ENCODE data around the gene LHFPL6.
A peak's percentile ranks its signal among the peaks of the same experiment; 100 is the strongest.

The LHFPL6 gene

GRCh38 chr13:39587939-39588338 is 15.1 kb downstream of the LHFPL6 start:
- POLR2A ChIA-PET = no interaction called here
- TF ChIP-seq HDGF (IDR thresholded peaks at IDR 0.05; ENCODE audit: borderline replicate concordance) (no peak), FOXK2 (IDR thresholded peaks at IDR 0.05) (no peak), SP1 (IDR thresholded peaks at IDR 0.05) (no peak), NFRKB (IDR thresholded peaks at IDR 0.05) (no peak), FOXM1 (IDR thresholded peaks at IDR 0.05; ENCODE audit: borderline replicate concordance) (no peak), PKNOX1 (IDR thresholded peaks at IDR 0.05) (no peak), CTBP1 (IDR thresholded peaks at IDR 0.05; ENCODE audit: borderline replicate concordance) (no peak), SUZ12 (IDR thresholded peaks at IDR 0.05) (no peak), L3MBTL2 (conservative IDR thresholded peaks at IDR 0.05) (no peak), LEF1 (IDR thresholded peaks at IDR 0.05; ENCODE audit: borderline replicate concordance) (no peak), ELF4 (IDR thresholded peaks at IDR 0.05) (no peak), FOXA1 (IDR thresholded peaks at IDR 0.05) (no peak), ARNT (IDR thresholded peaks at IDR 0.05) (no peak)
- CTCF ChIA-PET = interaction anchor here (0.7 kb wide), 1 partner anchor 22 kb away, joined by 3 read pairs; no protein-coding TSS in a partner anchor
- no peak for DNase-seq (ENCODE audit: extremely low spot score)

DNA sequence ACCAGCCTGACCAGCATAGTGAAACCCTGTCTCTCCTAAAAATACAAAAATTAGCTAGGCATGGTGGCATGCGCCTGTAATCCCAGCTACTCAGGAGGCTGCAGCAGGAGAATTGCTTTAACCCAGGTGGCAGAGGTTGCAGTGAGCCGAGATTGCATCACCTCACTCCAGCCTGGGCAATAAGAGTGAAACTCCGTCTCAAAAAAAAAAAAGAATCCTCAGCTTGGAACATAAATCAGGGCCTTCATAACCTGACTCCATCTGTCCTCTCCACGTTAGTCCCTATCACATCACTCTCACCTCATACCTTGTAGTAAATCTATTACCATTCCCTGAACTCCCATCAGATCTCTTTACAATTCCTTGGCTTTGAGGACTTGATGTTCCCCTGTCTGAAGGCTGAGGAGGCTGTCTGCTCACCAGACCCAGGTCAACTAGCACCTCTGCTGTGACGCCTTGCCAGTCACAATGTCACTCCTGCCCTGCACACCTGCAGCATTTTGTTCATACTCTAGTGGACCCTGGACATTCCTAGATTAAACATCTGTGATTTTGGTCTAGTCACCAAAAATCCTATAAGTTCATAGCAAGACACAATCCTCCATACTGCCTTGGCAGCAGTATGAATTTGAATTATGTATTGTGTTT is 15.9 kb downstream of the LHFPL6 start:
- CTCF ChIA-PET = interaction anchor here (0.7 kb wide), 1 partner anchor 23 kb away, joined by 3 read pairs; no protein-coding TSS in a partner anchor
- TF ChIP-seq SP1 (IDR thresholded peaks at IDR 0.05) = no peak
- no peak for TF ChIP-seq SUZ12 (IDR thresholded peaks at IDR 0.05)
- TF ChIP-seq HDGF (IDR thresholded peaks at IDR 0.05; ENCODE audit: borderline replicate concordance) = no peak
- TF ChIP-seq FOXK2 (IDR thresholded peaks at IDR 0.05) = no peak
- TF ChIP-seq FOXM1 (IDR thresholded peaks at IDR 0.05; ENCODE audit: borderline replicate concordance) = no peak
- POLR2A ChIA-PET = no interaction called here
- no peak for DNase-seq (ENCODE audit: extremely low spot score)

GRCh38 chr13:39586151-39586550 is 16.8 kb downstream of the LHFPL6 start:
- CTCF ChIA-PET = no interaction called here
- POLR2A ChIA-PET = no interaction called here
- TF ChIP-seq FOXM1 (IDR thresholded peaks at IDR 0.05; ENCODE audit: borderline replicate concordance) = no peak
- TF ChIP-seq CTBP1 (IDR thresholded peaks at IDR 0.05; ENCODE audit: borderline replicate concordance) = no peak
- TF ChIP-seq HDGF (IDR thresholded peaks at IDR 0.05; ENCODE audit: borderline replicate concordance) = no peak
- DNase-seq (ENCODE audit: extremely low spot score) = no peak

DNA sequence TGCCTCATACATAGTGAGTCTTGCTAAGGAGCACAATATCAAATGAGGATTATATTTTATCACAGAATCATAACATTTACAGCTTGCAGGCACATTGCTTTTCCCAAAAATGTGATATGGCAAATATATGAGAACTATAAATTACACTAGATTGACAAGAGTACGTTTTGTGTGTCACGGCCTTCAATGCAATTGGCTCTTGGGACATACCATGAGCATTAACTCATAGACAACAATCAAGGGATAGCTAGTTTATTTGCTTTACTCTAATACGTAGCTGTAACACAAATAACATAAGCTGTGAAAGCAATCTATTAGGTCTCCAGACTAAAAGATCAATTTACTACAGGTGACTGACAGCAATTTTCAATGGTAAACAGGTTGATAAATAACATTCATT is 17.8 kb downstream of the LHFPL6 start:
- no peak for TF ChIP-seq LEF1 (IDR thresholded peaks at IDR 0.05; ENCODE audit: borderline replicate concordance)
- TF ChIP-seq SP1 (IDR thresholded peaks at IDR 0.05) = no peak
- TF ChIP-seq ARNT (IDR thresholded peaks at IDR 0.05) = no peak
- TF ChIP-seq NFRKB (IDR thresholded peaks at IDR 0.05) = no peak
- no peak for TF ChIP-seq FOXK2 (IDR thresholded peaks at IDR 0.05)
- TF ChIP-seq ZNF384 (IDR thresholded peaks at IDR 0.05) = no peak
- no peak for TF ChIP-seq FOXM1 (IDR thresholded peaks at IDR 0.05; ENCODE audit: borderline replicate concordance)
- no peak for TF ChIP-seq TARDBP (IDR thresholded peaks at IDR 0.05)
- TF ChIP-seq PKNOX1 (IDR thresholded peaks at IDR 0.05) = no peak
- TF ChIP-seq BHLHE40 (IDR thresholded peaks at IDR 0.05; ENCODE audit: borderline replicate concordance) = no peak
- POLR2A ChIA-PET = no interaction called here
- no peak for DNase-seq (ENCODE audit: extremely low spot score)
- CTCF ChIA-PET = no interaction called here

DNA sequence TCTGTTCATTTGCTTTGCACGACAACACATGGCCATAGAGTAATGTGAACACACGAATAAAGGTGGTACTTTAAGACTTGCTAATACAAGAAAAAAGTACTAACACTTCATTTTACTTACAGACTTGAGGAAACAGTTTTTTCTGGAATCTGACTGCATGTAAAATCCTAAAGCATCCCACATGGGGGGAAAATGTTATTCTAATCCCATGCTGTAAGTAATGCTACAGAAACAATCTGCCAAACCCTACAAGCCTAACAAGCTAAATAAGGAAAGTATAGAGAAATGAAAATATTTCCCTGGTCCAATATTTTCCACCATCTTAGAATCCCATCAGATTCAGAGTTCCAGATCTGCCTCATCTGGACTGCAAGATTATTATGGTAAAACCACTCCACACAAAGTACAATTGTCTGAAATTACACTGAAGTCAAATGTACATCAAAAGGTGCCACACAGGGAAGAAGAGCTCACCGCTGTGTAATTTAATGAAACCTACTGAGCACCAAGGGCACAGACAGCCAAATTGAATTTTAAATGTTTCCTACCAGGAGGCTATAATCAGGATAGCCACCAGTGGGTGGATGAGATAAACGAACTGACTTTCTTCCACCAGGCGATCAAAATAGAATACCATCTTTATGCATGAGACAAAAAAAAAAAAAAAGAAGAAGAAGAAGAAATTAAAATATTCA is 22.0 kb downstream of the LHFPL6 start:
- ChIA-PET CTCF (no interaction called here), POLR2A (no interaction called here)
- no peak for TF ChIP-seq SUZ12 (IDR thresholded peaks at IDR 0.05)
- TF ChIP-seq LEF1 (IDR thresholded peaks at IDR 0.05; ENCODE audit: borderline replicate concordance) = no peak
- TF ChIP-seq ZNF384 (IDR thresholded peaks at IDR 0.05) = no peak
- TF ChIP-seq TARDBP (IDR thresholded peaks at IDR 0.05) = no peak
- TF ChIP-seq HDGF (IDR thresholded peaks at IDR 0.05; ENCODE audit: borderline replicate concordance) = no peak
- no peak for TF ChIP-seq FOXM1 (IDR thresholded peaks at IDR 0.05; ENCODE audit: borderline replicate concordance)
- TF ChIP-seq CTBP1 (IDR thresholded peaks at IDR 0.05; ENCODE audit: borderline replicate concordance) = no peak
- no peak for TF ChIP-seq FOXK2 (IDR thresholded peaks at IDR 0.05)
- TF ChIP-seq FOXA1 (IDR thresholded peaks at IDR 0.05) = no peak
- TF ChIP-seq BHLHE40 (IDR thresholded peaks at IDR 0.05; ENCODE audit: borderline replicate concordance) = no peak
- TF ChIP-seq SP1 (IDR thresholded peaks at IDR 0.05) = no peak
- TF ChIP-seq ELF4 (IDR thresholded peaks at IDR 0.05) = no peak
- TF ChIP-seq ARNT (IDR thresholded peaks at IDR 0.05) = no peak
- no peak for TF ChIP-seq PKNOX1 (IDR thresholded peaks at IDR 0.05)
- TF ChIP-seq NFRKB (IDR thresholded peaks at IDR 0.05) = no peak
- DNase-seq (ENCODE audit: extremely low spot score) = no peak

GRCh38 chr13:39578821-39579291 is 24.1 kb downstream of the LHFPL6 start:
- ChIA-PET POLR2A (no interaction called here), CTCF (no interaction called here)
- peak; percentile 19 for DNase-seq (ENCODE audit: extremely low spot score)
- TF ChIP-seq FOXK2 (IDR thresholded peaks at IDR 0.05) (no peak), ARNT (IDR thresholded peaks at IDR 0.05) (no peak), TARDBP (IDR thresholded peaks at IDR 0.05) (no peak), SP1 (IDR thresholded peaks at IDR 0.05) (no peak), ZNF384 (IDR thresholded peaks at IDR 0.05) (no peak), HDGF (IDR thresholded peaks at IDR 0.05; ENCODE audit: borderline replicate concordance) (no peak), LEF1 (IDR thresholded peaks at IDR 0.05; ENCODE audit: borderline replicate concordance) (no peak)

Data from HEK293T (cell line).